Activated CD4-positive, CD25-positive, alpha-beta regulatory T cell treated with anti-CD3 and anti-CD28 coated beads, Interleukin-2, amount 50 U/mL, for 16 hours (primary cell): Measurements from ENCODE around the gene SUSD1.
A peak's percentile ranks its signal among the peaks of the same experiment; 100 is the strongest.

Experiments
- DNase-seq: peaks from one replicate; pipeline ENCODE4 v3.0.0-alpha.2; 2020; ENCODE audit warnings: low read depth, low spot score

Gene SUSD1

DNA sequence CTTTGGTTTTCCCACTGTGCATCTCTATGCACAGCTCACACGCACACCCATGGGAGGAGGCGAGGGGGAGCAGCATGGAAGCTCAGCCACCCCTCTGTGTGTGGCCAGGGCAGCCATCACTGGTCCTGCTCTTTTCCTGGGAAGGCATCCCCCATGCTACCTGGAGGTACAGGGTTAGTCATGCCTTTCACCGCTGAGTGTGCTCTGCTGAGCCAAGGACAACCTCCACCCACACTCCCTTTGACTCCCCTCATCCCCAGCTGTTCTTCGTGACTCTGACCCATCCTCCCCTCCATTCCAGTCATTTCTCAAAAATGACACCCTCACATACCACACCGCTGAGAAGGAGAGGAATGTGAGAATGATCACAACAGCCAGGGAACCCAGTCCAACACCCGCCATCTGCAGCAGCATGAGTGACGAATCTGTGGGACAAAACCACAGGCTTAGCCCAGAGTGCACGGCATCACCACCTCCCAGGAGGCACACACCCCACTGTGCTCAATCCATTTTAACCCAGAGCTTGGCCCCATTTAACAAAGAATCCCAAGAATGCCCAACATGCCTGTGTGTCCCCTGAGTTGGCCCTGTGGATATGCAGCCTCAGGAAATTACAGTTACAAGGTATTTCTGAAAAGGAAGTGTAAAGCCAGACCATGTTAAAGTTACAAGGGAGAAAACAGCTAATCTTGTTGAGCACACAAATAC lies 133.4 kb downstream of the SUSD1 start:
- no peak for DNase-seq

GRCh38 chr9:112041199-112041535 lies 133.9 kb downstream of the SUSD1 start:
- DNase-seq: no peak

DNA sequence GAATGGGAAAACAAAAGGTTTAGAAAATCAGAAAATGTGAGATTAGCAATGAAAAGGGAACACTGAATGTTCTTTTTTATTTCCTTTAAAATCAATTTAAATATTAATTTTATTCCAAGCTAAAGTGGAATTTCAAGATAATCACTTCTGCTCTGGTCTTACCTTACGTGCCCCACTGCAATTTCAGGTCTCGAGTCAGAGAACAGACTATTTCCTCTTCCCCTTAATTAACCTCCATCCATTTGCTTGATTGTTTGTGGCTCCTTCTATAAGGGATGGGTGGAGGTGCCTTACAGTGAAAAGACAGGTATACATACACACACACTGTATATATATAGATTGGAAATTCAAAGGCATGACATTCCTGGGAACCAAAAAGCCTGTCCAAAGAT lies 137.1 kb downstream of the SUSD1 start:
- DNase-seq: no peak

DNA sequence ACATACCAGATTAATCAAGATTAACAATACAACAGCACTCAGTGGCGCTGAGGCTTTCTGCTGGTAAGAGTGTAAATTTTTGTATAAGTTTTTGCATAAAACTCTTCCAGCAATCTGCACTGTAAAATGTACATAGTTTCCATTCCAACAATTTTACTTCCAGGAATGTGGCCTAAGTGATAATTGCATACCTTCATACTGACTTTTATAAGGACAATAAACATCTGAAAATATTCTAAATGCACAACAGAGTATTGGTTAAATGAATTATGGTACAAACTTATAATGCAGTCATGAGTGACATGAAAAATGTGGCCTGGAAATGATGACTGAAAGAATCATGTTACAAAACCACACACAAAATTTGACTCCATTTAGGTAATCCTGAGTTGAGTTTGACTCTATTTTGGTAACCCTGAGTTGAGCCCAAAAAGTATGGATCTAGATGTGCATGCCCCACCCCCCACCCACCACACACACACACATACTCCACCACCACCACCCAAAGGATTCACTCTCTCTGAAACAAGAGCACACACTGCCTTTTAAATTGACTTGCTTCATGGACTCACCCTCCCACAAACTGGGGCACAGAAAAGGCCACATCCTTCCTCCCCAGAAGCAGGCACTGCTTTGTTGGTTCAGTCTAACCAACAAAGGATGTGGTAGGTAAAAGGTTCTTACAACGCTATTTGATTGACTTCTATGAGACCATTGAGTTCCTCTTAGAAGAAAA lies 137.6 kb downstream of the SUSD1 start:
- DNase-seq: peak; percentile 54

DNA sequence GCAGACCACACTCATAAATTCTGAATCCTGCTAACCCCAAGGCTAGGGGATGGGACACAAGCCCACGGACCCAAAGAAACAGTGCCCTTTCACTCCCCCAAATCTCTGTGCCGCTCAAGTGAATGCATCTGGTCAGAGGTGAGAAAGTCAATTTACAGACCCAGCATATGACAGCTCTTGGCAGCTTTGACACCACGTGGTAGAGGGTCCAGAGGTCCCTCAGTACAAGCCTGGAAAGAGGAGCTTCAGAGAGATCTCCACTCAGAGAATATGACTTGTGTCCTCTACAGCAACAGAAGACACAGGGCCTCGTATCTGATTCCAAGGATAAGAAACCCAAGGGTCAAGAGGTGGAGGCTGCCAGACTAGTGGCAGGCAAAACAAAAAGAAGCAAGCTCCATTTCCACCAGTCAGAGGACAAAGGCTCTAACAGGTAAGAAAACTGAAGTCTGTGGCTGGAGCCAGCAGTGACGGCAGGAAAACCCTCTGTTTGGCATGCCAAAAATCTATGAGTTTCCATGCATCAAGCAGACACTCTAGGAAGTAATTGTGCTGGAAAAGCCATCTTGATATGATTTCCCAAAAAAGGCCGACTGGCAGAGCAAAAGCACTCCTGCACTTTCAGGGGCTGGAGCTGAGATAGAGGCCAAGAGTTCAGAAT lies 139.8 kb downstream of the SUSD1 start:
- DNase-seq: no peak

GRCh38 chr9:112034216-112034611 lies 140.9 kb downstream of the SUSD1 start:
- DNase-seq: no peak

DNA sequence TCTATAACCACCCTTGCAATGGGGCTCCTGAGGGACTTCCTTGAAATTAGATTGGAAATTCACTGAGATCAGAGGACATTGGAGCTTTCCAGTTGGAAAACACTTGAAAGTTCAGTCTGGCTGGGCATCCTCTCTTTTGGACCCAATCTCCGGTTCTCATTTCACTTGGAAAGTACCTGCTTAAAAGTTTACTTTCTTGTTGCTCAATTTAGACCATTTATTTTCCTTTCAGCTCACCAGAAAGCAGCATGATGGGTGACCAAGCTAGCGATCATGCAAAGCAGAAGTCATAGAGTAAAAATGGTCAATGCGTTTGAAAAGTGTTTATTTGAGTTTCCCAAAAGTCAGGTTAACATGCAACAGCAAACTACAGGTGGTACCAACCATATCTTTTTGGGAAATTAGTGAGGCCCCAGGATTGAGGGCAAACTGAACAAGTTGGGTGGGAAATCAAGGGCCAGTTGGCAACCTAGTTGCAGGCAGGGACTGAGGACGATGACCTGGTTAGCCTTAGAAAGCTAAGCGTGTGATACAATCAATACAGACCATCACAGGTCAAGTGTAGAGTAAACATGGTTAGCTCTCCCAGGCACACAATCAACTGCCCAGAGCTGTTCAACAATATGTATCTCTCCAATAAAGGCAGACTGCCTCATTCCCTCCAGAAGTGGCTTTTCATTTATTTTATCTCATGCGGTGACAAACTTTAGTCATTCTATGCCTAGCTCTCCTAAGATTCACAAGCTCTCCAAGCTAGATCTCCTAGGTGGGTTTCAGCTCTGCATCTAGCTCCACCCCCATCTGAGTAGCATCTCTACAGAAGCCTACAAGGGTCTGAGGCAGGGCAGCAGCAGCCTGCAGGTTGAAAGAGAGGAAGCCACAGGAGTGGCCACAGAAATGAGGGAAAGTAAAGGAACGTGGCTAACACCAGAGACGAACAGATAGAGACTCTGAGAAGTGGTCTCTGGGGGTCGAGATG lies 141.6 kb downstream of the SUSD1 start:
- no peak for DNase-seq

GRCh38 chr9:112032743-112033142 lies 142.4 kb downstream of the SUSD1 start:
- no peak for DNase-seq

- no peak for DNase-seq
Observed at GRCh38 chr9:112032009-112032408, 143.1 kb downstream of the SUSD1 start.

GRCh38 chr9:112031400-112031799 lies 143.7 kb downstream of the SUSD1 start:
- DNase-seq: no peak

GRCh38 chr9:112029921-112030444 lies 145.1 kb downstream of the SUSD1 start:
- DNase-seq: no peak

GRCh38 chr9:112028242-112029221 lies 146.6 kb downstream of the SUSD1 start:
- DNase-seq: peak; percentile 7

DNA sequence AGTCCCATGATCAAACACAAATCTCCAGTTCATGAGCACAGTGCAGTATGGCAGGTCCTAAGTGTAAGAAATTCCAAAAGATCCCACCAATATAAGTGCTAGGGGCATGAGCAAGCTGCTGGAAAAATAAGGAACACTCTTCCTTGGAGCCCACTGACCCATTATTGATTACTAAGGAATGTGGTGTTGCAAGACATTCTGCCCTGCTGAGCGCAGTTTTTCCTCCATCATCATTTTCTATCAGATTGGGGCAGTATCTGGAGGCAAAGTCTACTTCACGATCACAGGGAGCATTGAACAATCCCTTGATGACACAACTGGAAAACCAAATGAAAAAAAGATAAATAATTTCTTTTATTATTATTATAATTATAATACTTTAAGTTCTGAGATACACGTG lies 149.2 kb downstream of the SUSD1 start:
- no peak for DNase-seq

- DNase-seq: no peak
Observed at GRCh38 chr9:112021742-112022141, 153.4 kb downstream of the SUSD1 start.

GRCh38 chr9:112020680-112021596 lies 154.2 kb downstream of the SUSD1 start:
- no peak for DNase-seq

GRCh38 chr9:112017878-112018277 lies 157.2 kb downstream of the SUSD1 start:
- DNase-seq: no peak

- no peak for DNase-seq
Observed at GRCh38 chr9:112015736-112016135, 159.4 kb downstream of the SUSD1 start.

- no peak for DNase-seq
Observed at GRCh38 chr9:112015149-112015548, 159.9 kb downstream of the SUSD1 start.

- DNase-seq: no peak
Observed at GRCh38 chr9:112013266-112013665, 161.8 kb downstream of the SUSD1 start.
